ENCODE data around the gene GNAO1.

GRCh38 chr16:56275801-56276200 lies 84.5 kb downstream of the GNAO1 start:
- no peak for TF ChIP-seq CTCF (IDR thresholded peaks at IDR 0.05)
- no peak for TF ChIP-seq EZH2 (IDR thresholded peaks at IDR 0.05)
- no peak for TF ChIP-seq EZH2phosphoT487 (IDR thresholded peaks at IDR 0.05)

Data from neural progenitor cell (in vitro differentiated cells).